Esophagus mucosa (tissue), 1 donor: ENCODE data around the gene LRP1. TPM values are rescaled to one million over a fixed set of nuclear protein-coding genes. Genes with fewer than 3 reads are reported as not detected.

Experiments
- ATAC-seq: fragments of 200-7000 bp; cut with Tn5 transposase; one replicate; pipeline ENCODE4 v1.9.1; 2020
- total RNA-seq: library from RNA; stranded (reverse); gene quantifications from one replicate; pipeline ENCODE4 v1.2.4, GENCODE V29; 2023
- donor health status: DM: yes; HTN: yes; CAD: no.

LRP1 gene
- total RNA-seq, 1 donor from 2014 or later = 74.0 TPM

DNA sequence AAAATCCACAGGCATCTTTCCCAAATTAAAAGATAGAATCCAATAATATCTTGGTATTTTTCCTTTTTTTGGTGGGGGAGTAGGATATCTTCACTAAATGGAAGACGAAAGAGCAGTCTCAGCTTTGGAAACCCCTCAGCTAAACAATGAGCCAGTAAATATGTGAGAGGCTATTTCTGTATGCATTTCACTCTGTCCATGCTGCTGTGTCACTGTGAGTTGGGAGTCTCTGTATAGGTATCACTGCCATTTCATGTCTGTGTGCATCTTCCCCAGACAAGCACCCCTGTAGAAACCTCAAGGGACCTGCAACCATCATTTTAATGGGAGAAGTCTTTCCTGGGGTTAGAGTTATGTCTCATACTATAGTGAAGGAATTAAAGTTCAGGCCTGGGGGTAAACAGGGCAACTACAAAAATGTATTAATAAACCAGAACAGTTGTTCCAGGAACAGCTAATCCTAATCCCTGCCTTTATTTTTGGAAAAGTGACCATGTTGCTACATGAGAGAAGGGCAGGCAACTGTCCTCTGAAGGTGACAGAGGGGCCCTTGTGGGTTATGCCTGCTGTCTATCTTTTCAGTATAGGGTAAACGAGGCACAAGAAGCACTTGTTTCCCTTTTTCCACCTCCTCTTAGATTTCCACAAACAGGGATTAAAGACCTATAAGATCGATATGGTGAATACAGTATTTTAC is 134.0 kb downstream of the LRP1 start:
- no peak for ATAC-seq

Other genes with a start within 250 kb of the LRP1 start
- 26.0 TPM for gene SDR9C7, start 194.1 kb upstream of the LRP1 start, total RNA-seq
- gene RDH16, start 170.9 kb upstream of the LRP1 start, total RNA-seq = 2.4 TPM
- gene ZBTB39, start 121.9 kb upstream of the LRP1 start, total RNA-seq = 2.6 TPM
- not detected for gene TAC3, start 112.0 kb upstream of the LRP1 start, total RNA-seq
- gene MYO1A, start 78.4 kb upstream of the LRP1 start, total RNA-seq = 0.52 TPM
- gene NEMP1, start 49.7 kb upstream of the LRP1 start, total RNA-seq = 5.7 TPM
- 13.7 TPM for gene NAB2, start 39.4 kb upstream of the LRP1 start, total RNA-seq
- 108 TPM for gene STAT6, start 17.1 kb upstream of the LRP1 start, total RNA-seq
- gene LRP1-AS, start 19.1 kb downstream of the LRP1 start, total RNA-seq = not detected
- gene NXPH4, start 88.3 kb downstream of the LRP1 start, total RNA-seq = 6.7 TPM
- gene SHMT2, start 101.2 kb downstream of the LRP1 start, total RNA-seq = 126 TPM
- 1.1 TPM for gene STAC3, start 122.7 kb downstream of the LRP1 start, total RNA-seq